GM19023 (cell line): ENCODE measurements around the gene VPS13A.
"Not testable (repeated sequence)": the region's sequence is repeated elsewhere in the genome, so short reads cannot be mapped to it uniquely, and the experiment has no call there.

ENCODE experiments used
- ATAC-seq: cut with Tn5 transposase; IDR thresholded peaks from one replicate; pipeline ENCODE4 v1.9.1; 2021; ENCODE audit warnings: mild to moderate bottlenecking, moderate library complexity; ENCODE audit not compliant: unreplicated experiment

Gene VPS13A

DNA sequence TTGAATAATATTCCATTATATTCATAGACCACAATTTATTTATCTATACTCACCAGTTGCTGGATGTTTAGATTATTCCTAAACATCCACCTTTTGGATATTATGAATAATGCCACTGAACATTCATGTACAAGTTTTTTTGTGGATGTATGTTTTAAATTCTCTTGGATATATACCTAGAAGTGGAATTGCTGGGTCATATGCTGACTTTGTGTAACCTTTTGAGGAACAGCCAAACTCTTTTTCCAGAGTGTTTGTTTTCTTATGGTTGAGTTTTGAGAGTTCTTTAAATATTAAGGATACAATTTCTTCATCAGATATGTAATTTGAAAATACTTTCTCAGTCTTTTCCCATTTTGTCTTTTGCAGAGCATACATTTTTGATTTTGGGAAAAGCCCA is 2.7 kb downstream of the VPS13A start:
- ATAC-seq, result no peak

DNA sequence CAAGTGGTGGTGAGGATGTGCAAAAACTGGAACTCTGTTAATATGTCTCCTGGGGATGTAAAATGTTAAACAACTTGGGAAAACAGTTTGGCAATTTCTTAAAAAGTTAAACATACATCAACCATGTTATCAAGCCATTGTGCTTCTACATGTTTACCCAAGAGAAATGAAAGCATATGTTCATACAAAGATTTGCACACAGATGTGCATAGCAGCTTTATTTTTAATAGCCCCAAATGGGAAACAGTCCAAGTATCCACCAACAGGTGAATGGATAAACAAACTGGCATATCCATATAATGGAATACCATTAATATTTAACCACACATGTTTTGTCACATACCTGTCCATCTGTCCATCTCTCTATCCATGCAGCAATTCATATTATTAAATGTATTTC is 6.2 kb downstream of the VPS13A start:
- ATAC-seq, result no peak

DNA sequence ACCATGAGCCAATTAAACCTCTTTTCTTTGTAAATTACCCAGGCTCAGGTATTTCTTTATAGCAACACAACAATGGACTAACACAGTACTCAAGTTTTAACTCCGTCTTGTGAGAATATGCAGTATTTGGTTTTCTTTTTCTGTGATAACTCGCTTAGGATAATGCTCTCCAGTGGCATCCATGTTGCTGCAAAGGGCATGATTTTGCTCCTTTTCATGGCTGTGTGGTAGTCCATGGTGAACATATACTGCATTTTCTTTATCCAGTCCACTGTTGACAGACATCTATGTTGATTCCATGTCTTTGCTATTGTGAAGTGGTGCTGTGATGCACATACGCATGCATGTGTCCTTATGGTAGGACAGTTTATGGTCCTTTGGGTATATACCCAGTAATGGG is 10.9 kb downstream of the VPS13A start:
- ATAC-seq, result no peak

DNA sequence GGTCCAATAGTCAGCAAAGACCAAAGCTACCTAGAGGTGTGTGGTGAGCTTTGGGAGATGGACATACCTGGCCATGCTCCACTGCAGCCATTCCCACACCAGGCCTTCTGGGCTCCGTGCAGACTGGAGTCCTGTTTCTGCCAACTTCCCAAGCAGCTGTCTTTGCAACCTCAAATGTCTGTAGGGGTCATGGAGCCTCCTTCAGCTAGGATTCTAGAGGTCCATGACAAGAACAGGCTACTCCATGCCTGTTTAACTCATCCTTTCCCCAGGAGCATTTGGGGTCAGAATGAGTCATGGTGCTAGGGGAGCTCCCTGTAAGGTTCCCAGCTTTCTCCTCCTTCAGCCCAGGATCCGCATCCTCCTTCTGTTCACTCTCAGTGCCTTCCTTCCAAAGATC is 17.1 kb downstream of the VPS13A start:
- ATAC-seq, result no peak

DNA sequence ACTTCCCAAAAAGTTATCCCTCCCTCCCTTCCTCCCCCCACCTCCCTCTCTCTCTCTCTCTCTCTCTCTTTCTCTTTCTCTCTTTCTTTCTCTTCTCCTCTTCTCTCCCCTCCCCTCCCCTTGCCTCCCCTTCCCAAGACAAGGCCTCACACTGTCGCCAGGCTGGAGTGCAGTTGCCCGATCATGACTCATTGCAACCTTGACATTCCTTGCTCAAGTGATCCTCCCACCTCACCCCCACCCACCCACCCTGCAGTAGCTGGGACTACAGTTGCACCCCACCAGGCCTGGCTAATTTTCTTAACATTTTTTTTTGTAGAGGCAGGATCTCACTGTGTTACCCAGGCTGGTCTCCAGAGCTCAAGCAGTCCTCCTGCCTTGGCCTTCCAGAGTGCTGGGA is 32.8 kb downstream of the VPS13A start:
- ATAC-seq, result no peak

DNA sequence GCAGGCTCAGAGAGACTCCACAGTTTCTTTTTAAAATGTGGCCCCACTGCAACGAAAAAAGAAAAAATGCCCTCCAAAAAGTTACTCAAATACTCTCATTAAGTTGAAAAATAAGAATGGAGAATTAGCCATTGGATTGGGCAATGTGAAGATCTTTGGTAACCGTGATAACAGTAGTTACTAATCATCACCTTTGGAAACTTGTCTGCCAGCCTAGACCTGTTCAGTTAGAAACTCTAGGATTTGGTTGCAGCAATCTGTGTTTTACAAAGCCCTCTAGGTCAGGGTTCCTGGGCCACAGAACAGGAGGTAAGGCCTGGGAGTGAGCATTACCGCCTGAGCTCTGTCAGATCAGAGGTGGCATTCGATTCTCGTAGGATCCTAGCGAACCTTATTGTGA is 34.2 kb downstream of the VPS13A start:
- ATAC-seq, result no peak

DNA sequence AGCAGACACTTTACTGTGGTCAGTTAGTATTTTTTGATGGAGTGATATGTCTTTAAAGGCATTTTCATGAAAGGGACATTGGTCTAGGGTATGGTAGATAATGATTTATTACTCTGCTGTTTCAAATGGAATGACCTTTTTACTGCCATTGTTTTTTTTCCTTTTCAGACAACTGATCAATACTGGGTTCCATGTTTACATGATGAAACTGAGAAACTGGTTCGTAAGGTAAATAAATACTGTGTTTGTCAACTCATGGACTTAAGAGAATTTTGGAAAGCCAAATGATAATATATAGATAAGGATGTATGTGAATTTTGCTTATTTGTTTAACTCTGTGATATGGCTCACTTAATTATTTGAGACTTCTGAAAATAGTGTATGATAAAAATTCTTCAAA is 35.5 kb downstream of the VPS13A start:
- no peak for ATAC-seq

DNA sequence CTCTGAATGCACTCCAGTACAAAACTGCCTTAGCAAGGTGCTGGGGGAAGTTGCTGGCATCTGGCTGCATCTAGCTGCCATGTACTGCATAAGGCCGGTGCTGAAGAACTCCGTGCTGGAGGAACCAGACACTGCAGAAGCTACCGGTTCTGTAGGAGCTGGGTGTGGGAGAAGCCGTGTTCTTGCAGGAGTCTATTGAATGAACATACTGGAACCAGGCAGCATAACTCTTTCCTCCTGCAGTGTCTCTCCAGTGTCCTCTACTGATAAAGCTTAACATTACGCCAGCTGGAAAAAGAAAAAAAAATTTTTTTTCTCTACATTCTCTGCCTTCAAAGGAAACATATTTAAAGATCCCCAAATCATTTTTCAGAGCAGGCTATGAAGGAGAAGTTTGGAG is 38.5 kb downstream of the VPS13A start:
- ATAC-seq, result no peak

DNA sequence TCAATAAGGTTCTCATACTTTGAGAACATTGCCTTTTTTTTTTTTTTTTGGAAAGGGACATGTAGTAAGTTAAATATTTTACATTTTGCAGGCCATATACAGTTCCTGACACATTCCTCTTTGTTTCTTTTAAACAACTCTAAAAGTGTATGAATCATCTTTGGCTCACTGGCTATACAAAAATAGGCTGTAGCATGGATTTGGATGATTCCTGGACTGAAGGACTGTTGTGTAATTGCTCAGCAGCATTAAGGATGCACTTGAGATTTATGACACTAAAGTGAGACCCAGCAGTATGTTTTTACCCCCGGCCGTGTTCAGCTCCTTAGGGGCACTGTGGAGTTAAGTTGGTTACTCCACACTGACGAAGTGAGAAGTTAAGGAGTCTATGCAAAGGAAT is 41.3 kb downstream of the VPS13A start:
- ATAC-seq, result no peak

DNA sequence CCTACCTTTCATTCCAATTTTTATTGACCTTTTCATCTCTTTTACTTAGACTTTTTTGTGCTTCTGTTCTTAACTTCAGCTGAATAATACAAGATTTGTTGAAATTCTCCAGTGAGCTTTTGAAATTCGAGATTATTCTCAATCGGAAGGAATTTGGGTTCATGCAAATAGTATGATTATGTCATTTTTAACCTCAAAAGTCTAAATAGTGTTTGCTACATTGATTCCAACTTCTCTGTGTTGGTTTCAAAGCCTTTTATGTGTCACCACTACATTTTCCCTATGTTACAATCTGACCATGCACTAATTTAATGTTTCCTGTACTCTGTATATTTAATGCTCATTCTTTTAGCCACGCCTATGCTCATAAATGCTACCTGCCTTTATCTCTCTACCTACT is 44.1 kb downstream of the VPS13A start:
- no peak for ATAC-seq

DNA sequence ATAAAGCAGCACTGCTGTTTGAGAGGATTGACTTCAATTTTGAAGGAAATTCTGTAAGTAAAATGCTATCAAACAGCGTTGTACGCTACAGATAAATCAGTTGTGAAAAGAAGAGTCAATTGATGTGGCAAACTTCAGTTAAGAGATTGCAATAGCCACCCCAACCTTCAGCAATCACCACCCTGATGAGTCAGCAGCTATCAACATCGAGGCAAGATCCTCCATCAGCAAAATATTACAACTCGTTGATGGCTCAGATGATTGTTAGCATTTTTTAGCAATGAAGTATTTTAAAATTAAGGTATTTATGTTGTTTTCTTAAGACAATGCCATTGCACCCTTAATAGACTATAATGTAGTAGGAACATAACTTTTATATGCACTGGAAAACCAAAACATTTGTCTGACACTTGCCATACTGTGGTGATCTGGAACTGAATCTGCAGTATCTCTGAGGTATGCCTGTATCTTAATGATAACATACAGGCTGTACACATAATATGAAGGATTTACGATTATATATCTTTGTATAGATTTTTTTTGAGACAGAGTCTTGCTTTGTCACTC is 47.5 kb downstream of the VPS13A start:
- ATAC-seq, result no peak

DNA sequence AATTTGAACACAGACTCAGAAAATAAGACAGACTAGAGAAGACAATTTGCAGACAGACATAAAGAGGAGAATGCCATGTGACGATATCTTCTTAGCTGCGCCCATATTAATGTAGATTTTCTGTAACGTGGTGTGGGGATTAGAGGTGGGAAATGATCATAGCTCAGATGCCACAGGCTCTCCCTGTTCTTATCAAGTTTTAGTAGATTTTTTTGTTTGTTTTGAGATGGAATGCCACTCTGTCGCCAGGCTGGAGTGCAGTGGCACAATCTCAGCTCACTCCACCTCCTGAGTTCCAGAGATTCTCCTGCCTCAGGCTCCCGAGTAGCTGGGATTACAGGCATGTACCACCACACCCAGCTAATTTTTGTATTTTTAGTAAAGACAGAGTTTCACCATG is 59.4 kb downstream of the VPS13A start:
- ATAC-seq, result no peak

DNA sequence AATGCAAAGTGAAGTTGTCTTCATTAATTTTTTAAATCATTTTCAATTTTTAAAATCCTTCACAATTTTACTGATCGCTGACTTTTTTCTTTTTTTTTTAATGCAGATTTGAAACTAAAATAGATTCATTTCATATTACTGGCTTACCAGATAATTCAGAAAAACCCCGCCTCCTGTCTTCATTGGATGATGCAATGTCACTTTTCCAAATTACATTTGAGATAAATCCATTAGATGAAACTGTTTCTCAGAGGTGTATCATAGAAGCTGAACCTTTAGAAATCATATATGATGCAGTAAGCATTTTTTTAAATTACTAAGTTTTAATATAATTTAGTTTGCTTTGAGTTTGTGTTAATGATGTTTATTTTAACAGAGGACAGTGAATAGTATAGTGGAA is 60.6 kb downstream of the VPS13A start:
- no peak for ATAC-seq

DNA sequence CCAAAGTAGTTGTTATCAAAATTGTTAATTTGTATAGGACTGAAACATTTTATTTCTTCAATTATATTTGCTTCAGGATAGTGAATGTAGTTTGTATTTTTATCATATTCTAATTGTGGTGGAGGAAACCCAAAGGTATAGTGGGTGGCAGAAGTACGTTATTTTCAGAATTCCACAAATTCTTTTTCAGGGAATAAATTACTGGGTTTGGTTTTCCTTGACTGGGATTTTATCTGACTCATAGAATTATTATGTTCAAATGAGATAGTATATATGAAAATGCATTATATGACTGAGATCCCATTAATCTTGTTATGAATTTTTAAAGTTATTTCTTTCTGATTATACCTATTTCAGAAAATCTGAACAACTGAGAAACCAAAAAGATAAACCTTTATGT is 73.7 kb downstream of the VPS13A start:
- ATAC-seq, result no peak

DNA sequence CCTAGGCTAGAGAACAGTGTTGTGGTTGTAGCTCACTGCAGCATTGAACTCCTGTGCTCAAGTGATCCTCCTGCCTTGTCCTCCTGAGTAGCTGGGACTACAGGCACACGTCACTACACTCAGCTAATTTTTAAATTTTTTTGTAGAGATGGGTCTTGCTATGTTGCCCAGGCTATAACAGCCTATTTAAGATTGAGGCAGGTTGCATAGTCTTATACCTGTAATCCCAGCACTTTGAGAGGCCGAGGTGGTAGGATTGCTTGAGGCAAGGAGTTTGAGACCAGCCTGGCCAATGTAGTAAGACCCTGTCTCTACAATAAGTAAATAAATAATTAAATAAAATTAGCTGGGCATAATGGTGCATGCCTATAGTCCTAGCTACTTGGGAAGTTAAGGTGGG is 79.9 kb downstream of the VPS13A start:
- ATAC-seq, result no peak

DNA sequence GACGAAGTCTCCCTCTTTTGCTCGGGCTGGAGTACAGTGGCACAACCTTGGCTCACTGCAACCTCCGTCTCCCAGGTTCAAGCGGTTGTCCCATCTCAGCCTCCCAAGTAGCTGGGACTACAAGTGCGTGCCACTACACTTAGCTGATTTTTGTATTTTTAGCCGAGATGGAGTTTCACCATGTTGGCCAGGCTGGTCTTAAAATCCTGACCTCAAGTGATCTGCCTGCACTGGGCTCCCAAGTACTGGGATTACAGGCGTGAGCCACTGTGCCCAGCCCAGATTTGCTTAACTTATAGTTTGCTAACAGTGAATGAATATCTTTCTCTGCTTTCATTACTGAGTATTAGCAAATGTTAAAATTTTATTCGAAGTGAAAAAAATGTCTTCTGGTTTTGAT is 84.3 kb downstream of the VPS13A start:
- no peak for ATAC-seq

DNA sequence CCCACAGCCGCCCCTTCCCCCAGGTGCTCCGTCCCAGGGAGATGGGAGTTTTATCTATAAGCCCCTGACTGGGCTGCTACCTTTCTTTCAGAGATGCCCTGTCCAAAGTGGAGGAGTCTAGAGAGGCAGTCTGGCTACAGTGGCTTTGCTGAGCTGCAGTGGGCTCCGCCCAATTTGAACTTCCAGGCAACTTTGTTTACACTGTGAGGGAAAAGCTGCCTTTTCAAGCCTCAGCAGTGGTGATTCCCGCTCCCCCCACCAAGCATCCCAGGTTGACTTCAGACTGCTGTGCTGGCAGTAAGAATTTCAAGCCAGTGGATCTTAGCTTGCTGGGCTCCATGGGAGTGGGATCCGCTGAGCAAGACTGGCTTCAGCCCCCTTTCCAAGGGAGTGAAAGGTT is 90.4 kb downstream of the VPS13A start:
- not testable (repeated sequence) for ATAC-seq

DNA sequence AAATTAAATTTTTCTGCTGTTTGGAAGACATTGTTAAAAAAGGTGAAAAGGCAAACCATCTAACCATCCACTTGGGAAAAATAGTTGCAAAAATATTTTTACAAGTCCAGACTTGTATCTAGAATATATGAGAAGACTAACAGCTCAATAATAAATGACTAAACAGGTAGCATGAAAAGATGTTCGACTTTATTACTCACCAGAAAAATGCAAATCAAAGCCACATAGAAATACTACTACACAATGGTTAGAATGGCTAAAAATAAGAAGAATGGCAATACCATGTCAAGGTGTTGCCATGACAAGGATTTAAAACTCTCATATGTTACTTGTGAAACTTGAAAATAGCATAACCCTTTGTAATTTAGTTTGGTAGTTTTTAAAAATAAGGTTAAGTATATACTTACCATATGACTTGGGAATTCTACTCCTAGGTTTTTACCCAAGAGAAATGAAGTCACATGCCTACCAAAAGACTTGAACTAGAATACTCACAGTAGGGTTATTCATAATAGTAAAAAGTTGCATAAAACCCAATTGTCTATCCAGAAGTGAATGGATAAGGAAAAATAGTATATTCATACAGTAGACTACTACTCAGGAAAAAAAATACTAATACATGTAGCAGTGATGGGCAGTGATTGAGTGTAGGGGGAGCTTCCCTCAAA is 93.8 kb downstream of the VPS13A start:
- no peak for ATAC-seq

DNA sequence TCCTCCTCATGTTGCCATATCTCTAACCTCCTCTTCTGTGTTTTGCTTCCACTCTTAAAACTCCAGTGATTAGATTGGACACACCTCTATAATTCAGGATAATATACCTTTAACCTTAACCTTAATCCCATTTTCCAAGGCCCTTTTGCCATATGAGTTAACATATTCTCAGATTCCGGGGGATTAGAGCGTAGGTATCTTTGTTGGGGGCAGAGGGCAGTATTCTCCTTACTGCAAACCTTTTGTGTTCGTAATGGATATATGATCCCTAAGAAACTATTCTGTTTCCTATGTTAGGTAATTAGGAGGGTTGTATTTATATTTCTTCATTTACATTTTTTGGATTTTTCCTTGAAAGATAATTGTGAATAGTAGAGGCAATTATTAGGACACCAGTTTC is 99.5 kb downstream of the VPS13A start:
- ATAC-seq, result no peak

DNA sequence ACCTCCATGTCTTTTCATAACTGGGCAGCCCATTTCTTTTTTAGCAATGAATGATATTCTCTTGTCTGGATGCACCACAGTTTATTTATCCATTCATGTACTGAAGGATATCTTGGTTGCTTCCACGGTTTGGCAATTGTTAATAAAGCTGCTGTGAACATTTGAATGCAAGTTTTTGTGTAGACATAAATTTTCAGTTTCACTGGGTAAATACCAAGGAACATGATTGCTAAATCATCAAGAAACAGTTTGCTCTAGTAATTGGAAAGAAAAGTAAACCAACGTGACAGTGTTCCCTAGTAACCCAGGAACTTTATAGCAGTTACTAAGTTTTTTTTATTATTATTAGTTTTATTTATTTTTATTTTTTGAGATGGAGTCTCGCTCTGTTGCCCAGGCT is 100.4 kb downstream of the VPS13A start:
- ATAC-seq, result no peak

DNA sequence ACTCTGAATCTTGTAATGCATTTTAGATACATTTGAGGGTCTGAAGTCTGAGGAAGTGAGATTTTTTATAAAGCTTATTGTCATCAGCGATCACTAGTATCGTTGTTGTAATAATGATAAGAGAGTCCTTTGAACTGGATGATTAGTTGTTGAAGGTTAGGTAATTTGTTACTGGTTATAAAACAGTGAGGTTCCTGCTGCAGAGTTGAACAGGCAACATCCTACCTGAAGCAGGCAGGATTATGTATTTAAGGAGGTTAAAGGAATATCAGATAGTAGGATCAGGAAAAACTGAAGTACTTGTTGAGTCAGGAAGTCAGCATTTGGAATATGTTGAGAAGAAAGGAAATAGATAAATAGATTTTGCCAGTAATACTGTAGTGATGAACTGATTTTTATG is 106.7 kb downstream of the VPS13A start:
- ATAC-seq, result no peak

DNA sequence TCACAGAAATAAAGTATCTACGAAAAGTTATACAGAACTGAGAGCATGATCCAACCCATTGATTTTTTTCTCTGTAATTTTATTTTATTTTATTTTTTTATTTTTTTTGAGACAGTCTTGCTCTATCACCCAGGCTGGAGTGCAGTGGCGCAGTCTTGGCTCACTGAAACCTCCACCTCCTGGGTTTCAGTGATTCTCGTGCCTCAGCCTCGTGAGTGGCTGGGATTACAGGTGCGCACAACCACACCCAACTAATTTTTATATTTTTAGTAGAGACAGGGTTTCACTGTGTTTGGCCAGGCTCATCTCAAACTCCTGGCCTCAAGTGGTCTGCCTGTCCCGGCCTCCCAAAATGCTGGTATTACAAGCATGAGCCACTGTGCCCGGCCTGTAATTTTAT is 107.3 kb downstream of the VPS13A start:
- no peak for ATAC-seq

DNA sequence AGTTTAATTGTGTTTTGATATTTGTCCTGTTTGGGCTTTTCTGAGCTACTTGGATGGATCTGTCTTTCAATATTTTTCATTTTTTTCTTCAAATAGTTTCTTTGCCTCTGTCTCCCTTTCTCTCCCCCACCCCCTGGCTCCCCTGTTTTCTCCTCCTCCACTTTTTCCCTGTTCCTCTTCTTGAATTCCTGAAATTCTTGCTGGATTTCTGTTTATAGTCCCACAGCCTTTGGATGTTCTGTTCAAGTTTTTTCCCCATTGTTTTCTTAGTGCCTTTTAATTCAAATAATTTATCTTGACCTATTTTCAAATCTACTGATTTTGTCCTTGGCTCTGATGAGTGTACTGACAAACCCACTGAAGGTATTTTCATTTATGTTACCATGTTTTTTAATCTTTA is 113.0 kb downstream of the VPS13A start:
- ATAC-seq, result no peak
